Liver (tissue), 9 donors: ENCODE results near the gene GPRIN3. TPM values are rescaled to one million over a fixed set of nuclear protein-coding genes. Genes with fewer than 3 reads are reported as not detected.
A peak's percentile ranks its signal among the peaks of the same experiment; 100 is the strongest.

Source experiments
- DNase-seq: peaks from one replicate; pipeline ENCODE4 v3.0.0-alpha.2; 2017; ENCODE audit warnings: low spot score
- H3K27ac ChIP-seq, 2 donors: one replicate each; pipeline ENCODE4 v1.7.0; 2013; ENCODE audit warnings: inconsistent platforms in 2 of 2, low read length in 2 of 2, control low read depth in 1 of 2, low read depth in 1 of 2, mild to moderate bottlenecking in 1 of 2
- H3K27me3 ChIP-seq, 4 donors: one replicate each; pipeline versions ENCODE4 v1.6.1 to v1.7.0; 2013; ENCODE audit warnings: low read length in 3 of 4, inconsistent platforms in 1 of 4, mild to moderate bottlenecking in 1 of 4, moderate library complexity in 1 of 4; ENCODE audit not compliant: control insufficient read depth in 4 of 4, insufficient read depth in 4 of 4
- H3K36me3 ChIP-seq, 4 donors: one replicate each; pipeline versions ENCODE4 v1.6.1 to v1.7.0; 2013; ENCODE audit warnings: low read length in 3 of 4, mild to moderate bottlenecking in 3 of 4, low read depth in 1 of 4, moderate library complexity in 1 of 4; ENCODE audit not compliant: control insufficient read depth in 4 of 4, insufficient read depth in 3 of 4
- H3K4me1 ChIP-seq, 4 donors: one replicate each; pipeline versions ENCODE4 v1.6.1 to v1.7.0; 2013; ENCODE audit warnings: low read length in 3 of 4, mild to moderate bottlenecking in 3 of 4, moderate library complexity in 1 of 4; ENCODE audit not compliant: control insufficient read depth in 4 of 4, insufficient read depth in 4 of 4
- H3K4me3 ChIP-seq, 3 donors: one replicate each; pipeline versions ENCODE4 v1.6.1 to v1.7.0; 2013; ENCODE audit warnings: low read length in 3 of 3, control low read depth in 1 of 3, low read depth in 1 of 3, mild to moderate bottlenecking in 1 of 3
- H3K9ac ChIP-seq, 2 donors: one replicate each; pipeline ENCODE4 v1.7.0; 2013; ENCODE audit warnings: low read length in 2 of 2, mild to moderate bottlenecking in 2 of 2, moderate library complexity in 2 of 2, control low read depth in 1 of 2, low read depth in 1 of 2
- H3K9me3 ChIP-seq, 4 donors: one replicate each; pipeline versions ENCODE4 v1.6.1 to v1.7.0; 2013; ENCODE audit warnings: low read length in 3 of 4; ENCODE audit not compliant: control insufficient read depth in 4 of 4
- ATF3 ChIP-seq: IDR thresholded peaks from 2 replicates; pipeline ENCODE4 v1.6.1; 2016; ENCODE audit warnings: antibody characterized with exemption
- CTCF ChIP-seq: fragments of 150-350 bp; IDR thresholded peaks from 2 replicates; pipeline ENCODE4 v1.5.1; 2017; ENCODE audit warnings: improper control_type of control experiment, low read depth, low read length; ENCODE audit not compliant: missing input control
- EGR1 ChIP-seq, 2 donors: IDR thresholded peaks; 2 replicates each; pipeline ENCODE4 v1.6.1; 2016 to 2018; ENCODE audit warnings: antibody characterized with exemption in 2 of 2, low read depth in 2 of 2
- FOXA1 ChIP-seq: IDR thresholded peaks from 2 replicates; pipeline ENCODE4 v1.6.1; 2016; ENCODE audit warnings: antibody characterized with exemption
- FOXA2 ChIP-seq: IDR thresholded peaks from 2 replicates; pipeline ENCODE4 v1.6.1; 2016; ENCODE audit warnings: antibody characterized with exemption
- GABPA ChIP-seq, 2 donors: IDR thresholded peaks in 1 of 2; conservative IDR thresholded peaks in 1 of 2; 2 replicates each; pipeline ENCODE4 v1.6.1; 2016; ENCODE audit warnings: antibody characterized with exemption in 2 of 2, mild to moderate bottlenecking in 1 of 2, moderate library complexity in 1 of 2
- HNF4A ChIP-seq, 2 donors: conservative IDR thresholded peaks; 2 replicates each; pipeline ENCODE4 v1.6.1; 2016; ENCODE audit warnings: antibody characterized with exemption in 2 of 2, mild to moderate bottlenecking in 2 of 2
- HNF4G ChIP-seq: IDR thresholded peaks from 2 replicates; pipeline ENCODE4 v1.6.1; 2016; ENCODE audit warnings: antibody characterized with exemption
- JUND ChIP-seq, 2 donors: IDR thresholded peaks; 2 replicates each; pipeline ENCODE4 v1.6.1; 2016; ENCODE audit warnings: antibody characterized with exemption in 2 of 2
- MAX ChIP-seq: IDR thresholded peaks from 2 replicates; pipeline ENCODE4 v1.6.1; 2016; ENCODE audit warnings: antibody characterized with exemption
- NR2F2 ChIP-seq: IDR thresholded peaks from 2 replicates; pipeline ENCODE4 v1.6.1; 2016; ENCODE audit warnings: antibody characterized with exemption
- RAD21 ChIP-seq, 2 donors: IDR thresholded peaks; 2 replicates each; pipeline ENCODE4 v1.6.1; 2016; ENCODE audit warnings: antibody characterized with exemption in 2 of 2, mild to moderate bottlenecking in 2 of 2
- REST ChIP-seq: IDR thresholded peaks from 2 replicates; pipeline ENCODE4 v1.6.1; 2016; ENCODE audit warnings: antibody characterized with exemption, mild to moderate bottlenecking
- RXRA ChIP-seq, 2 donors: IDR thresholded peaks; 2 replicates each; pipeline ENCODE4 v1.6.1; 2017 to 2018; ENCODE audit warnings: antibody characterized with exemption in 2 of 2, mild to moderate bottlenecking in 1 of 2
- SP1 ChIP-seq: IDR thresholded peaks from 2 replicates; pipeline ENCODE4 v1.6.1; 2018; ENCODE audit warnings: antibody characterized with exemption, mild to moderate bottlenecking
- TAF1 ChIP-seq: conservative IDR thresholded peaks from 2 replicates; pipeline ENCODE4 v1.6.1; 2016; ENCODE audit warnings: antibody characterized with exemption, mild to moderate bottlenecking
- YY1 ChIP-seq: IDR thresholded peaks from 2 replicates; pipeline ENCODE4 v1.6.1; 2016; ENCODE audit warnings: antibody characterized with exemption, mild to moderate bottlenecking
- WGBS: extraction: QIAGEN DNeasy Blood & Tissue Kit; methylation state at CpG from one replicate; pipeline ENCODE4 v1.1.7; 2013; 5-methylcytosine and 5-hydroxymethylcytosine counted together
- polyA plus RNA-seq, 2 donors: library from polyadenylated mRNA; stranded (reverse) in 1 of 2; unstranded in 1 of 2; fragments of 200-250 nt in 1 of 2; fragments of >200 nt in 1 of 2; fragmentation: Nextera tagmentation in 1 of 2; extraction: Ambion mirVana in 1 of 2; gene quantifications; one replicate each; pipeline versions ENCODE4 v1.2.1 to v1.2.3, GENCODE V29; 2013 to 2015
- total RNA-seq, 2 donors: library from RNA; depleted of rRNA; stranded (reverse); fragments of >200 nt; gene quantifications; one replicate each; pipeline ENCODE4 v1.2.3, GENCODE V29; 2014
- TF ChIP-seq, protein P1 (sequence below): IDR thresholded peaks from 2 replicates; pipeline ENCODE4 v1.6.1; 2016; ENCODE audit warnings: antibody characterized with exemption
- donor health status: healthy.
- donor health status: healthy.
- donor health status: healthy.
- donor health status: healthy.
- donor health status: healthy.

Gene GPRIN3
- total and polyA plus RNA-seq, 4 donors, result 0.25 to 1.5 (median 0.95) TPM

- TF ChIP-seq SP1 (no peak), FOXA1 (no peak), RAD21 (IDR thresholded peaks at IDR 0.05) (no peak), FOXA2 (no peak), HNF4G (no peak), JUND (IDR thresholded peaks at IDR 0.05) (no peak), NR2F2 (no peak)
- H3K4me3 ChIP-seq, result no peak overlapping the region
- DNase-seq, result no peak
- no peaks in the 10 kb centered on the region for H3K27me3 ChIP-seq
- no peak overlapping the region for H3K9ac ChIP-seq
- no peaks in the 10 kb centered on the region for H3K9me3 ChIP-seq
- H3K36me3 ChIP-seq, result no peaks in the 10 kb centered on the region
- no peak overlapping the region for H3K27ac ChIP-seq
- H3K4me1 ChIP-seq, result peaks cover 0 to 2% (median 0%) of the 10 kb centered on the region in 4 donors
Measured at GRCh38 chr4:89276296-89276695, 31.3 kb downstream of the GPRIN3 start.

DNA sequence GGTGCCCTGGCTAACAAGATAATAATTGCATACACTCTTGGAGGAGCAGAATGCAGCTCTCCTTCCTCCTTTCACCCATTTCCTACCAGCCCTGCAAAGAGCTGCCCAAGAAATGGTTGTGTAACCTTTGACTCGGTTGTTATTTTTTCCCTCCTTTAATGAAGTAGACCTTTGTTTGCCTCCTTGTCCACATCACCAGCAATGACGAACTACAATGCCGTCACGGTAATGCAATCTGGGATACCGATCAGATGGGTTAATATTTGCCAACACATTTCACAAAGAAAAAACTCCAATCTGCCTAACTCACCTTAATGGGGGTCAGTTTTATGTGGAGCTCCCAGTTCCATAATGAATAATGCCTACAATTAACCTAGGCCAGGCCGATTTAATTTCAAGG, 32.0 kb downstream of the GPRIN3 start:
- H3K4me1 ChIP-seq, result peaks cover 0 to 2% (median 0%) of the 10 kb centered on the region in 4 donors
- no peak overlapping the region for H3K9ac ChIP-seq
- no peak overlapping the region for H3K4me3 ChIP-seq
- DNase-seq, result no peak
- H3K27ac ChIP-seq, result no peak overlapping the region
- H3K27me3 ChIP-seq, result no peaks in the 10 kb centered on the region
- TF ChIP-seq CTCF (no peak), MAX (no peak), ATF3 (peak; percentile 17), GABPA (IDR thresholded peaks at IDR 0.05 in 1 of 2, conservative IDR thresholded peaks at IDR 0.05 in 1 of 2) (no peak), HNF4A (conservative IDR thresholded peaks at IDR 0.05) (peak; percentile 44 to 68), EGR1 (IDR thresholded peaks at IDR 0.05; ENCODE audit: low read depth in 2 of 2) (no peak), TAF1 (no peak), REST (no peak), HNF4G (no peak), SP1 (peak; percentile 57), YY1 (no peak), JUND (IDR thresholded peaks at IDR 0.05) (peak; percentile 22 to 40), RAD21 (IDR thresholded peaks at IDR 0.05) (peak in 1 of 2 donors; percentile 10), FOXA2 (no peak), RXRA (IDR thresholded peaks at IDR 0.05) (peak in 1 of 2 donors; percentile 51), FOXA1 (no peak), NR2F2 (no peak)
- TF ChIP-seq, protein P1, sequence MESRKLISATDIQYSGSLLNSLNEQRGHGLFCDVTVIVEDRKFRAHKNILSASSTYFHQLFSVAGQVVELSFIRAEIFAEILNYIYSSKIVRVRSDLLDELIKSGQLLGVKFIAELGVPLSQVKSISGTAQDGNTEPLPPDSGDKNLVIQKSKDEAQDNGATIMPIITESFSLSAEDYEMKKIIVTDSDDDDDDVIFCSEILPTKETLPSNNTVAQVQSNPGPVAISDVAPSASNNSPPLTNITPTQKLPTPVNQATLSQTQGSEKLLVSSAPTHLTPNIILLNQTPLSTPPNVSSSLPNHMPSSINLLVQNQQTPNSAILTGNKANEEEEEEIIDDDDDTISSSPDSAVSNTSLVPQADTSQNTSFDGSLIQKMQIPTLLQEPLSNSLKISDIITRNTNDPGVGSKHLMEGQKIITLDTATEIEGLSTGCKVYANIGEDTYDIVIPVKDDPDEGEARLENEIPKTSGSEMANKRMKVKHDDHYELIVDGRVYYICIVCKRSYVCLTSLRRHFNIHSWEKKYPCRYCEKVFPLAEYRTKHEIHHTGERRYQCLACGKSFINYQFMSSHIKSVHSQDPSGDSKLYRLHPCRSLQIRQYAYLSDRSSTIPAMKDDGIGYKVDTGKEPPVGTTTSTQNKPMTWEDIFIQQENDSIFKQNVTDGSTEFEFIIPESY, result no peak
- H3K9me3 ChIP-seq, result no peaks in the 10 kb centered on the region
- no peaks in the 10 kb centered on the region for H3K36me3 ChIP-seq
- 38% methylated on average over 6 of the region's 6 CpGs for WGBS
